Neural cell (in vitro differentiated cells): ENCODE results near the gene PRKAG2.

ENCODE experiments used
- POLR2AphosphoS5 ChIP-seq: IDR thresholded peaks from 2 replicates; pipeline ENCODE4 v1.6.1; 2012
- TF ChIP-seq, protein P1 (sequence below): fragments of 450-650 bp; IDR thresholded peaks from 2 replicates; pipeline ENCODE4 v1.5.1; 2014; ENCODE audit warnings: antibody characterized with exemption, mild to moderate bottlenecking, moderate library complexity; ENCODE audit not compliant: poor library complexity, severe bottlenecking

GRCh38 chr7:151859948-151860685, 16.8 kb downstream of the PRKAG2 start:
- TF ChIP-seq, protein P1, sequence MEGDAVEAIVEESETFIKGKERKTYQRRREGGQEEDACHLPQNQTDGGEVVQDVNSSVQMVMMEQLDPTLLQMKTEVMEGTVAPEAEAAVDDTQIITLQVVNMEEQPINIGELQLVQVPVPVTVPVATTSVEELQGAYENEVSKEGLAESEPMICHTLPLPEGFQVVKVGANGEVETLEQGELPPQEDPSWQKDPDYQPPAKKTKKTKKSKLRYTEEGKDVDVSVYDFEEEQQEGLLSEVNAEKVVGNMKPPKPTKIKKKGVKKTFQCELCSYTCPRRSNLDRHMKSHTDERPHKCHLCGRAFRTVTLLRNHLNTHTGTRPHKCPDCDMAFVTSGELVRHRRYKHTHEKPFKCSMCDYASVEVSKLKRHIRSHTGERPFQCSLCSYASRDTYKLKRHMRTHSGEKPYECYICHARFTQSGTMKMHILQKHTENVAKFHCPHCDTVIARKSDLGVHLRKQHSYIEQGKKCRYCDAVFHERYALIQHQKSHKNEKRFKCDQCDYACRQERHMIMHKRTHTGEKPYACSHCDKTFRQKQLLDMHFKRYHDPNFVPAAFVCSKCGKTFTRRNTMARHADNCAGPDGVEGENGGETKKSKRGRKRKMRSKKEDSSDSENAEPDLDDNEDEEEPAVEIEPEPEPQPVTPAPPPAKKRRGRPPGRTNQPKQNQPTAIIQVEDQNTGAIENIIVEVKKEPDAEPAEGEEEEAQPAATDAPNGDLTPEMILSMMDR = no peak
- no peak for TF ChIP-seq POLR2AphosphoS5
